ENCODE results near the gene FOXN3.

- no peak for TF ChIP-seq POLR2A (IDR thresholded peaks at IDR 0.05)
- TF ChIP-seq CTCF (IDR thresholded peaks at IDR 0.05): no peak
These were observed 97.3 kb downstream of the FOXN3 start for GRCh38 chr14:89319687-89320086.

All from lower leg skin (tissue), 3 donors.